Neural progenitor cell (in vitro differentiated cells): ENCODE results near the gene C19orf67. TPM values are rescaled to one million over a fixed set of nuclear protein-coding genes. Genes with fewer than 3 reads are reported as not detected.

Source experiments
- DNase-seq: peaks from one replicate; pipeline ENCODE4 v3.0.0-alpha.2; 2016; ENCODE audit warnings: low spot score
- H2AFZ ChIP-seq: fragments of 200-600 bp; sonication (generic); replicated peaks from 2 replicates; pipeline ENCODE4 v1.6.1; 2016; ENCODE audit warnings: antibody characterized with exemption
- H3F3A ChIP-seq: fragments of 200-600 bp; sonication (generic); 2 replicates; pipeline ENCODE4 v1.6.1; 2016; ENCODE audit warnings: antibody characterized with exemption, low read depth
- H3K27ac ChIP-seq: fragments of 200-600 bp; sonication (generic); 2 replicates; pipeline ENCODE4 v1.5.1; 2016; ENCODE audit warnings: mild to moderate bottlenecking
- H3K27me3 ChIP-seq: fragments of 200-600 bp; sonication (generic); 2 replicates; pipeline ENCODE4 v1.6.1; 2016; ENCODE audit warnings: mild to moderate bottlenecking, moderate library complexity
- H3K36me3 ChIP-seq: fragments of 200-600 bp; sonication (generic); 2 replicates; pipeline ENCODE4 v1.5.1; 2016
- H3K4me1 ChIP-seq: fragments of 200-600 bp; sonication (generic); 2 replicates; pipeline ENCODE4 v1.6.1; 2016; ENCODE audit warnings: mixed run types
- H3K4me2 ChIP-seq: fragments of 200-600 bp; sonication (generic); 2 replicates; pipeline ENCODE4 v1.6.1; 2016
- H3K4me3 ChIP-seq: fragments of 200-600 bp; sonication (generic); 2 replicates; pipeline ENCODE4 v1.5.1; 2016
- H3K79me2 ChIP-seq: fragments of 200-600 bp; sonication (generic); 2 replicates; pipeline ENCODE4 v1.6.1; 2016; ENCODE audit warnings: low read depth
- H3K9ac ChIP-seq: fragments of 200-600 bp; sonication (generic); 2 replicates; pipeline ENCODE4 v1.6.1; 2016
- H3K9me3 ChIP-seq: fragments of 200-600 bp; sonication (generic); 2 replicates; pipeline ENCODE4 v1.5.1; 2016; ENCODE audit warnings: low read depth
- H4K20me1 ChIP-seq: fragments of 200-600 bp; sonication (generic); 2 replicates; pipeline ENCODE4 v1.6.1; 2016; ENCODE audit warnings: low read depth
- H3K27ac Mint-ChIP-seq: 3 replicates; pipeline ENCODE4 v1.8.0; 2021; ENCODE audit warnings: mixed read lengths
- H3K27me3 Mint-ChIP-seq: 2 replicates; pipeline ENCODE4 v1.8.0; 2022; ENCODE audit warnings: low read depth, mild to moderate bottlenecking, inconsistent platforms, moderate library complexity, mixed read lengths; ENCODE audit not compliant: insufficient read depth
- H3K36me3 Mint-ChIP-seq: 3 replicates; pipeline ENCODE4 v1.8.0; 2021; ENCODE audit warnings: mixed read lengths
- H3K4me1 Mint-ChIP-seq: 3 replicates; pipeline ENCODE4 v1.8.0; 2021; ENCODE audit warnings: mixed read lengths
- H3K4me3 Mint-ChIP-seq: 3 replicates; pipeline ENCODE4 v1.8.0; 2021; ENCODE audit warnings: mild to moderate bottlenecking, moderate library complexity, mixed read lengths
- H3K9me3 Mint-ChIP-seq: 3 replicates; pipeline ENCODE4 v1.8.0; 2020; ENCODE audit warnings: mixed read lengths
- CTCF ChIP-seq: fragments of 200-600 bp; sonication (generic); IDR thresholded peaks from 2 replicates; pipeline ENCODE4 v1.5.1; 2017; ENCODE audit warnings: antibody characterized with exemption, mild to moderate bottlenecking
- EZH2 ChIP-seq: fragments of 200-600 bp; sonication (generic); IDR thresholded peaks from 2 replicates; pipeline ENCODE4 v1.6.1; 2017; ENCODE audit warnings: antibody characterized with exemption, mild to moderate bottlenecking, moderate library complexity
- EZH2phosphoT487 ChIP-seq: fragments of 200-600 bp; sonication (generic); IDR thresholded peaks from 2 replicates; pipeline ENCODE4 v1.6.1; 2017; ENCODE audit warnings: antibody characterized with exemption
- total RNA-seq: library from RNA; depleted of rRNA; stranded (reverse); fragments of >200 nt; gene quantifications from 2 replicates; pipeline ENCODE4 v1.2.3, GENCODE V29; 2015; ENCODE audit warnings: low replicate concordance

C19orf67 gene
- total RNA-seq, 1 donor from 2014 or later = not detected

DNA sequence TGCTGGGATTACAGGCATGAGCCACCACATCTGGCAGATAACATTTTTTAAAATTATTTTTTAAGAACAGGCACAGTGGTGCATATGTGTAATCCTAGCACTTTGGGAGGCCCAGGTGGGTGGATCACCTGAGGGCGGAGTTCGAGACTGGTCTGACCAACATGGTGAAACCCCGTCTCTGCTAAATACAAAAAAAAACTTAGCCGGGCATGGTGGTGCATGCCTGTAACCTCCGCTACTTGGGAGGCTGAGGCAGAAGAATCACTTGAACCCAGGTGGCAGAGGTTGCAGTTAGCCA lies 23.1 kb downstream of the C19orf67 start:
- Mint-ChIP-seq H3K4me3 (no peak overlapping the region), H3K27ac (no peak overlapping the region), H3K4me1 (peaks cover 24% of the 10 kb centered on the region), H3K27me3 (peaks cover 24% of the 10 kb centered on the region), H3K9me3 (no peaks in the 10 kb centered on the region), H3K36me3 (no peaks in the 10 kb centered on the region)
- Histone ChIP-seq H3K36me3 (no peaks in the 10 kb centered on the region), H3K4me1 (no peaks in the 10 kb centered on the region), H3K79me2 (no peaks in the 10 kb centered on the region), H3K4me2 (no peak overlapping the region), H2AFZ (no peak overlapping the region), H3K27ac (no peak overlapping the region), H3F3A (peaks cover 17% of the 10 kb centered on the region), H3K4me3 (no peak overlapping the region), H4K20me1 (no peaks in the 10 kb centered on the region), H3K9me3 (no peaks in the 10 kb centered on the region), H3K27me3 (peaks cover 26% of the 10 kb centered on the region), H3K9ac (no peak overlapping the region)
- DNase-seq = no peak
- TF ChIP-seq CTCF = no peak
- TF ChIP-seq EZH2phosphoT487 = no peak
- TF ChIP-seq EZH2 = no peak

GRCh38 chr19:14061751-14062557 lies 23.6 kb downstream of the C19orf67 start, which contains the start of gene PALM3:
Gene PALM3 (minus strand): TSS chr19:14062076. CDS start chr19:14061980, 96 bp downstream.
- peak within 1 kb of the TSS; percentile 9 for H3K27ac Mint-ChIP-seq

GRCh38 chr19:14061081-14061749 lies 24.4 kb downstream of the C19orf67 start:
- peaks cover 35% of the 10 kb centered on the region for H3K27me3 ChIP-seq
- no peak overlapping the region for H3K4me3 ChIP-seq
- H3K4me1 ChIP-seq = no peaks in the 10 kb centered on the region
- Mint-ChIP-seq H3K27ac (peak overlapping the region; percentile 9), H3K9me3 (no peaks in the 10 kb centered on the region), H3K27me3 (peaks cover 27% of the 10 kb centered on the region), H3K4me3 (no peak overlapping the region), H3K4me1 (peaks cover 28% of the 10 kb centered on the region), H3K36me3 (no peaks in the 10 kb centered on the region)
- no peaks in the 10 kb centered on the region for H3K36me3 ChIP-seq
- no peaks in the 10 kb centered on the region for H3K9me3 ChIP-seq
- no peak overlapping the region for H3K9ac ChIP-seq
- no peaks in the 10 kb centered on the region for H3K79me2 ChIP-seq
- DNase-seq = no peak
- TF ChIP-seq CTCF = no peak
- no peak for TF ChIP-seq EZH2
- TF ChIP-seq EZH2phosphoT487 = no peak
- H3F3A ChIP-seq = peaks cover 24% of the 10 kb centered on the region
- no peaks in the 10 kb centered on the region for H4K20me1 ChIP-seq
- no peak overlapping the region for H2AFZ ChIP-seq
- H3K4me2 ChIP-seq = no peak overlapping the region
- no peak overlapping the region for H3K27ac ChIP-seq

More at GRCh38 chr19:14061751-14062557, 23.6 kb downstream of the C19orf67 start, which contains the start of gene PALM3:
- H3K9me3 ChIP-seq = no peaks in the 10 kb centered on the region
- no peaks in the 10 kb centered on the region for H3K9me3 Mint-ChIP-seq
- peaks cover 27% of the 10 kb centered on the region for H3K27me3 Mint-ChIP-seq
- no peak within 1 kb of the TSS for H3K4me3 ChIP-seq
- H3K27me3 ChIP-seq = peaks cover 30% of the 10 kb centered on the region
- peaks cover 21% of the 10 kb centered on the region for H3F3A ChIP-seq
- no peak within 1 kb of the TSS for H3K9ac ChIP-seq
- H3K4me1 ChIP-seq = no peaks in the 10 kb centered on the region
- DNase-seq = no peak
- no peak within 1 kb of the TSS for H3K27ac ChIP-seq
- no peaks in the 10 kb centered on the region for H4K20me1 ChIP-seq
- H3K36me3 Mint-ChIP-seq = no peaks in the 10 kb centered on the region
- H3K4me3 Mint-ChIP-seq = no peak within 1 kb of the TSS
- H3K79me2 ChIP-seq = no peaks in the 10 kb centered on the region
- no peak for TF ChIP-seq EZH2
- TF ChIP-seq CTCF = no peak
- TF ChIP-seq EZH2phosphoT487 = no peak
- H3K36me3 ChIP-seq = no peaks in the 10 kb centered on the region
- no peak within 1 kb of the TSS for H3K4me2 ChIP-seq
- no peak within 1 kb of the TSS for H2AFZ ChIP-seq
- peaks cover 25% of the 10 kb centered on the region for H3K4me1 Mint-ChIP-seq
